ENCODE results near the gene KRT76. TPM values are rescaled to one million over a fixed set of nuclear protein-coding genes. Genes with fewer than 3 reads are reported as not detected.
"Not testable (repeated sequence)": the region's sequence is repeated elsewhere in the genome, so short reads cannot be mapped to it uniquely, and the experiment has no call there.

KRT76 gene
- total RNA-seq, 1 donor from 2014 or later: not detected

DNA sequence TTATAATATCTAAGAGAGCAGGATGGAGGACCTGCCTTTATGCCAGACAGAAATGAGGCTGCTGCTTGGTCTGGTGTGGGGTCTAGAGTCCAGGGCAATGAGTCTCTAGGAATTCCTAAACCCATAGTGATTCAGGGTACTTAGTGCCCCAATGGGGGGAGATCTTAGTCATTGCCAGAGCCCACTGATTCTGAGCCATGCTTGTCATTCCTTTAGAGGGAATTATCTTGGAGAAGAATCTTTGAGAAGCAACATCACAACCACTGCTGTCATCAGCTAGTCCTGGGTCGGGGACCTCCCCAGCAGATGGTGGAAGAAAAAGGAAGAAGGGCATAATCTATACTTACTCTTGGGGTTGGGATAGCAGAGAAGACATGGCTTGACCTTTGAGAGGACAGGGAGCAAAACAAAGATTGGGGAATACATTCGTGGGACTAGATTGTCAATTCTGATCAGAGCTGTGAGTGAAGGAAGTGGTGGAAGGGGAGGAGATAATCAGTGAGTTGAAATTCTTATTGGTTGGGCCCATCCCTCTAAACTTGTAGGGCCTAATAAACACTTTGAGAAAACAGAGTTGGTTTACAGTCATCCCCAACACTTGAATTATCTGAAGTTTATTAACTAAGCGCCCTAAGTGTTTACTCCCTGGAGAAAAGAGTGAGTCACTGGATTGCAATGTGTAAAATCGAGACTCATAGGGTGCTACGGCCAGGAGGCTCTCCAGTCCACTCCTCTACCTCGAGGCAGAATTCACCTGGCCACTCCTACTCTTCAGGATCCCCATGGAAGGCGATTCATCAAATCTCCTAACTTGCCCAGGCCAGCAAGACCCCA lies 21.7 kb upstream of the KRT76 start:
- intact Hi-C loops (cut with micrococcal nuclease): no loop called here
- Mint-ChIP-seq H3K9me3 (no peaks in the 10 kb centered on the region), H3K4me3 (ENCODE audit: low read depth) (no peak overlapping the region), H3K36me3 (ENCODE audit: low read depth) (no peaks in the 10 kb centered on the region), H3K27me3 (ENCODE audit: low read depth) (no peaks in the 10 kb centered on the region), H3K4me1 (ENCODE audit: low read depth) (peaks cover 11% of the 10 kb centered on the region), H3K27ac (no peak overlapping the region)
- no peak for DNase-seq (ENCODE audit: low spot score)

DNA sequence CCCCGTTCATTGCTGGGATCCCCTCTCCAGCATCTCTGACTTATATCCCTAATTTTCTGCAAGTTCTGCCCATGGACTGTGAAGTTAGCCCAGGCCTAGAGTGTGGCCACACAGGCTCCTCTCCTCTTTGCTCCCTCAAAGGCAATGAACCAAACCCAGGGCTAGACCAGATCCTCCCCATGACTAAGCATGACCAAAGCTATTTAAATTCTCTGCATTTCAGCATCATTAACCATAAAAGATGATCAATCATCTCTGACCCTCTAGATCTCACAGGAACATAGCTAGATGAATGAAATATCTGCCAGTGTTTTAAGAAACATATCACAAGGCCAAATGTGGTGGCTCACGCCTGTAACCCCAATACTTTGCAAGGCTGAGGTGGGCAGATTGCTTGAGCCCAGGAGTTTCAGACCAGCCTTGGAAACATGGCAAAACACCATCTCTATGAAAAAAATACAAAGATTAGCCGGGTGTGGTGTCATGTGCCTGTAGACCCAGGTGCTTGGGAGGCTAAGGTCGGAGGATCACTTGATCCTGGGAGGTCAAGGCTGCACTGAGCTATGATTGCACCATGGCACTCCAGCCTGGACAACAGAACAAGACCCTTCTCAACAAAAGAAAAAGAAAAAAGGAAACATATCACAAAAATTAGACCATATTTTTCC lies 21.0 kb upstream of the KRT76 start:
- intact Hi-C loops (cut with micrococcal nuclease): no loop called here
- Mint-ChIP-seq H3K36me3 (ENCODE audit: low read depth) (no peaks in the 10 kb centered on the region), H3K27me3 (ENCODE audit: low read depth) (no peaks in the 10 kb centered on the region), H3K27ac (no peak overlapping the region), H3K4me1 (ENCODE audit: low read depth) (peaks cover 16% of the 10 kb centered on the region), H3K4me3 (ENCODE audit: low read depth) (no peak overlapping the region), H3K9me3 (no peaks in the 10 kb centered on the region)
- no peak for DNase-seq (ENCODE audit: low spot score)

DNA sequence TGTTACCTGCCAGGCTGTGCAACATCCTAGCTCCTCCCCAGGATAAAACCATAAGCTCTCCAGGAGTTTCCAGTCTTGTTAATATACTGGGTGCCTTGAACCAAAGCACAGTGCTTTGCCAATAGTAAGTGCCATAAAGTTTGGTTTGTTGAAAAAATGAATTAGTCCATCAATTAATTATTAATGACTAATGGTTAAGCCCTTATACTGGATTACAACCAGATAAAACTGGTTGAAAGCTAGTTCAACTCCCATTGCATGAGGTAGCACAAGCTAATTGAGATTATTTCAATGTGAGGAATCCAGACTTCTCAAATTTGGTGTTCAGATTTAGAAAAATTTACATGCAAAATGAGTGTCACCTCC lies 20.4 kb upstream of the KRT76 start:
- no peaks in the 10 kb centered on the region for H3K36me3 Mint-ChIP-seq (ENCODE audit: low read depth)
- no peaks in the 10 kb centered on the region for H3K9me3 Mint-ChIP-seq
- H3K4me3 Mint-ChIP-seq (ENCODE audit: low read depth): no peak overlapping the region
- H3K27me3 Mint-ChIP-seq (ENCODE audit: low read depth): no peaks in the 10 kb centered on the region
- no peak overlapping the region for H3K27ac Mint-ChIP-seq
- no peak for DNase-seq (ENCODE audit: low spot score)
- peaks cover 22% of the 10 kb centered on the region for H3K4me1 Mint-ChIP-seq (ENCODE audit: low read depth)
- intact Hi-C loops (cut with micrococcal nuclease): no loop called here

DNA sequence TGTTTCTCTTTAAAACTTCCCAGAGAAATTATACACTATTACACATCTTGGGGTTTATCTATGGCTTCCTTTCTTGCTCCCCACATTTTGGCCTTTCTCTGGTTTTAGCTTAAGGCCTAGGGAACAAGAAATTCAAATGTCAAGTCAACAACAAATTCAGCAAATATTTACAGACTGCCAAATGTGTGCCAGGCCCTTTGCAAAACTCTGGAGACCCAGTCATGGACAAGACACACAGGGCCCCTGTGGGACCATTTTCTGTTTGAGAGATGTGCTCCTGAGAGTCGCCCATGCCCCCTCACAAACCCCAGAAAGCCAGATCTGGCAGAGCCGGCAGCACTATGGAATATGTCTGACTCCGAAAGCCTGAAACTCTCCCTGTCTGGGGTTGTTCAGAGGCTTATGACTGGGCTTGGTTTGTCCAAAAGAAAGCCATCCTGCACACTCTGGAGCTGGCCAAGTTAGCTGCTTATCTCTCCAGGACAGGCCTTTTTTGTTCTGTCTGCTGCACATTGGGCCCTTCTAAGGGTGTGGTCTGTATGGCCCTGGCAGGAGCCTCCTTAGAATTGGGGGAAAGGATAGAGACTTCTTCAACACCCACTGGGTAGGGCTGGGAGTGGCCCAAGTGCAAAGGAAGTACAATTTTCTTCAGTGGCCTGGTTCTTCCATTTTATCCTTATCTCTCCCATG lies 19.8 kb upstream of the KRT76 start:
- DNase-seq (ENCODE audit: low spot score): no peak
- Mint-ChIP-seq H3K4me3 (ENCODE audit: low read depth) (no peak overlapping the region), H3K4me1 (ENCODE audit: low read depth) (peaks cover 24% of the 10 kb centered on the region), H3K36me3 (ENCODE audit: low read depth) (no peaks in the 10 kb centered on the region), H3K27ac (no peak overlapping the region), H3K27me3 (ENCODE audit: low read depth) (no peaks in the 10 kb centered on the region), H3K9me3 (no peaks in the 10 kb centered on the region)
- intact Hi-C loops (cut with micrococcal nuclease): no loop called here

DNA sequence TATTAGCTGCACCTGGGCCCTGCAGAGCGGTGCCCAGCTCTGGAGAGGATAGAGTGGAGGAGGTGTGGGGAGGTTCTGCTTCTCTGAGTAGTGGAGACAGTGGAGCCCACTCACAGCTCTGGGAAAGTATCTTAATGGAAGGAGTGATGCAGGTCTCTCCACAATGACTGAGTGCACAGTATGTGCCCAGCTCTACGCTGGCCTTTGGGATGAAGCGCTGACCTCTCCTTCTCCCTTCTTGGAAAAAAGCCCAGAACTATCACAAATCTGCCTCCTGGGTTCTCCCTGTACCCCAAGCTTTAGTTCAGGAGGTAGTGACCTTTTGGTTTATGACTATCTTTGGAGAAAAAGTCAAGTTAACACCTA lies 19.3 kb upstream of the KRT76 start:
- intact Hi-C loops (cut with micrococcal nuclease): no loop called here
- H3K9me3 Mint-ChIP-seq: no peaks in the 10 kb centered on the region
- H3K4me3 Mint-ChIP-seq (ENCODE audit: low read depth): no peak overlapping the region
- H3K27me3 Mint-ChIP-seq (ENCODE audit: low read depth): peaks cover 2% of the 10 kb centered on the region
- DNase-seq (ENCODE audit: low spot score): no peak
- H3K4me1 Mint-ChIP-seq (ENCODE audit: low read depth): peaks cover 28% of the 10 kb centered on the region
- H3K27ac Mint-ChIP-seq: no peak overlapping the region
- no peaks in the 10 kb centered on the region for H3K36me3 Mint-ChIP-seq (ENCODE audit: low read depth)

DNA sequence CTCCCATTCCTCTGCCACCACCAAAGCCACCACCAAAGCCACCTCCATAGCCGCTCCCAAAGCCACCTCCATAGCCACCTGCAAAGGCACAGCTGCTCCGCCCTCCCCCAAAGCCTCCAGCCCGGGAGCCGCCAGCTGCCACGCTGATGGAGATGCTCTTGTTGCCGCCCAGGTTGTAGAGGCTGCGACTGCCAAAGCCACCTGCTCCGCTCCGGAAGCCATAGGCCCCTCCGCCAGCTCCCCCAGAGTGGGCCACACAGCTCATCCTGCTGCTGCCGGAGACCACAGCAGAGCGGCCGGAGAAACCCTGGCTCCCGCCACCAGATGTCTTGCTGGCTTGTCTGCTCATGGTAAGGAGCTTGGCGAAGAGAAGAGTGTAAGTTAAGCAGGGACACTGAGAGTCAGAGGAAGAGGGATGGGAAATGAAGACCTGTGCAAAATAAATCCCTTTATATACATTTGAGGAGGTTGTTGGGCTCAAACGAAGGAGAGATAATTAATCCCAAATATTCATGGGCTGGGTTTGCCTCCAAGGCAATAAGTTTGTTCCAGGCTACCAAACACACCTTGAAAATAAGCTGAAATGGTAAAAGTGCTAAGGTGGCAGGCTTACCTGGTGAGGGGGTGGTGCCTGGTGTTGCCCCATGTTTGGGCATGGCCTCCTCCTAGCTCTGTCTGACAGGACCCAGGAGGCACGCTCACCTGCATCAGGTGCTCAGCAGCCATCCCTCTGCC lies 18.7 kb upstream of the KRT76 start, which contains the start of gene KRT3:
KRT3 (minus strand) TSS at position 424 of the 735 bp plus-strand sequence; CDS start at position 349, 75 bp downstream.
- intact Hi-C loops (cut with micrococcal nuclease): no loop called here
- Mint-ChIP-seq H3K27me3 (ENCODE audit: low read depth) (peaks cover 3% of the 10 kb centered on the region), H3K36me3 (ENCODE audit: low read depth) (no peaks in the 10 kb centered on the region), H3K27ac (no peak within 1 kb of the TSS), H3K9me3 (no peaks in the 10 kb centered on the region), H3K4me3 (ENCODE audit: low read depth) (no peak within 1 kb of the TSS), H3K4me1 (ENCODE audit: low read depth) (peaks cover 28% of the 10 kb centered on the region)
- no peak for DNase-seq (ENCODE audit: low spot score)

DNA sequence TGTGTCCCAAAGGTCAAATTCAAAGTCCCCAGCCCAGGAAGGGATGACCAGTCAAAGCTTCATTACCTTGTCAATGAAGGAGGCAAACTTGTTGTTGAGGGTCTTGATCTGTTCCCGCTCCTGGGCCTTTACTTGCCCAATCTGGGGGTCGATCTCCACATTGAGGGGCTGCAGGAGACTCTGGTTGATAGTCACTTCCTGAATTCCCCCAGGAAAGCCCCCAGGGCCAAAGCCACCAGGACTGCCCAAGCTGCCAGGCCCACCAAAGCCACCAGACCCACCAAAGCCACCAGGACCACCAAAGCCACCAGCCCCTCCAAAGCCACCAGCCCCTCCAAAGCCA lies 18.2 kb upstream of the KRT76 start:
- not testable (repeated sequence) for H3K36me3 Mint-ChIP-seq (ENCODE audit: low read depth); H3K4me3 Mint-ChIP-seq (ENCODE audit: low read depth)

DNA sequence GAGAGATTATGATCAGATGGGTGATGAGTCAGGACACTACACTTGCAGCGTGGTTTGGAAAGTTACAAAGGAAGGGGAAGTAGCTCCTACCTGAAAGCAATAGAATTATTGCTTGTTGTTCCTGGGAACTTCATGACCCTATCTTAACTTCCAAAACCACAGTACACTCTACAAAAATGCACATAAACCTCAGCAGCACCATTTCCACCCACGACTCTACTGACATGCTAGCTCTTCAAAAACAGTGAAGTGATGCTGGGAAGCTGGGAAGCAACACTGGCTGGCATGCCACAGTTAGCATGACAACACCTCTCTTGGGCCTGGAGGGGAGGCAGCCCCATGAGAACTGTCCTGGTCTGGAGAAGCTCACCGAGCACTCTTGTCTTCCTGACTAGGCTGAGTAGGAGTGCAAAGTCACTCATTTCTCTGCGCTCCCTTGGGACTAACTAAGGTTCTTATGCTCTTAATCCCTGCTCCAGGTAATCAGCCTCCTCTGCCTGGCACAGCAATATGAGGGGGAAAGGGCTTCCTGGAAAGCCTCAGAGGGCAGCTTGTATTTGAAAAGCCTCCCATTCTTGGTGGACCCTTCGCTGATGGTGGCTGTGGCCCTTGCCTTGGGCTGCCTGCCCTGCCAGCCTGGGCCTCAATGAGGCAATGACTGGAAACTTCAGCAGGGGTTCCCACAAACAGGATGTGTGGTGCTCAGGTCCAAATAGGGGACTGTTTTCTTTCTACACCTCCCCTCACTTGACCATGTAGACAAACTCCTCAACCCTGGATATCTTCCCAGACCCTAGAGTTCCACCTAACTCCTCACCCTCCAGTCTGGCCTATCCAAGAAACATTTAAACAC lies 17.6 kb upstream of the KRT76 start:
- H3K27me3 Mint-ChIP-seq (ENCODE audit: low read depth): peaks cover 12% of the 10 kb centered on the region
- H3K9me3 Mint-ChIP-seq: no peaks in the 10 kb centered on the region
- H3K4me1 Mint-ChIP-seq (ENCODE audit: low read depth): peaks cover 28% of the 10 kb centered on the region
- H3K4me3 Mint-ChIP-seq (ENCODE audit: low read depth): no peak overlapping the region
- H3K27ac Mint-ChIP-seq: no peak overlapping the region
- DNase-seq (ENCODE audit: low spot score): no peak
- intact Hi-C loops (cut with micrococcal nuclease): no loop called here
- no peaks in the 10 kb centered on the region for H3K36me3 Mint-ChIP-seq (ENCODE audit: low read depth)

More for the DNA sequence above, 18.2 kb upstream of the KRT76 start:
- H3K27ac Mint-ChIP-seq; DNase-seq (ENCODE audit: low spot score); H3K27me3 Mint-ChIP-seq (ENCODE audit: low read depth); H3K9me3 Mint-ChIP-seq; intact Hi-C loops (cut with micrococcal nuclease): not testable (repeated sequence)
- H3K4me1 Mint-ChIP-seq (ENCODE audit: low read depth): peaks cover 28% of the 10 kb centered on the region

DNA sequence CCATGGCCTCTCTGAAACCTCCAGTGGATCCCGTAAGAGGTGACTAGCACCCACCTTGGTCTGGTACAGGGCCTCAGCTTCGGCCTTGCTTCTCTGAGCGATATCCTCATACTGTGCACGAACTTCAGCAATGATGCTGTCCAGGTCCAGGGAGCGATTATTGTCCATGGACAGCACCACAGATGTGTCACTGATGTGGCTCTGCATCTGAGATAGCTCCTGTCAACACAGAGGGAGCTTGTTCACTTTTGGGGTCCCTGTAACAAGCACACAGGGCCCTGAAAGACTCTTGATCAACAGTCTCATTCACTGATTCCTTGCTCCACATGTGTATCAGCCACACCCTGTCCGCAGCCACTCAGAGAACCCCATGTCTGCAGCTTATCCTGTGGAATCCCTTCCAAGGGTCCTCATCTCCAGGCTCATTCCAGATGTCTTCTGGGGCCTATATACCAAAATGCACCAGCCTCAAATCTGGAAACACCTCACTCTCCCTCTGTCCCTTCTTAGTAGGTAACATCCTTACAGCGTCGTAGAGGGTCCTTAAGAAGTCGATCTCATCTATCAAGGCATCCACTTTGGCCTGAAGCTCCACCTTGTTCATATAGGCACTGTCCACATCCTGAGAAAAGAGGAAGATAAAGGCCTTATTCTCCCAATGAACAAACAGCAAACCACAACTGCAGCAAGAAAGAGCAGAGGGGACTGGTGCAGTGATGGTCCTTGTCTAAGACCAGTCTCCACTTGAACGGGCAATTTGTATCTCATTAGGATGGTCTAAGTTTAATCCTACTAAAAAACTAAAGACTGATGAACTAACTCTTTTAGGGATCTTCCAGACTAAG lies 15.3 kb upstream of the KRT76 start:
- Mint-ChIP-seq H3K9me3 (no peaks in the 10 kb centered on the region), H3K36me3 (ENCODE audit: low read depth) (no peaks in the 10 kb centered on the region), H3K27me3 (ENCODE audit: low read depth) (peaks cover 26% of the 10 kb centered on the region), H3K4me3 (ENCODE audit: low read depth) (no peak overlapping the region), H3K27ac (no peak overlapping the region), H3K4me1 (ENCODE audit: low read depth) (peaks cover 28% of the 10 kb centered on the region)
- intact Hi-C loops (cut with micrococcal nuclease): no loop called here
- no peak for DNase-seq (ENCODE audit: low spot score)

DNA sequence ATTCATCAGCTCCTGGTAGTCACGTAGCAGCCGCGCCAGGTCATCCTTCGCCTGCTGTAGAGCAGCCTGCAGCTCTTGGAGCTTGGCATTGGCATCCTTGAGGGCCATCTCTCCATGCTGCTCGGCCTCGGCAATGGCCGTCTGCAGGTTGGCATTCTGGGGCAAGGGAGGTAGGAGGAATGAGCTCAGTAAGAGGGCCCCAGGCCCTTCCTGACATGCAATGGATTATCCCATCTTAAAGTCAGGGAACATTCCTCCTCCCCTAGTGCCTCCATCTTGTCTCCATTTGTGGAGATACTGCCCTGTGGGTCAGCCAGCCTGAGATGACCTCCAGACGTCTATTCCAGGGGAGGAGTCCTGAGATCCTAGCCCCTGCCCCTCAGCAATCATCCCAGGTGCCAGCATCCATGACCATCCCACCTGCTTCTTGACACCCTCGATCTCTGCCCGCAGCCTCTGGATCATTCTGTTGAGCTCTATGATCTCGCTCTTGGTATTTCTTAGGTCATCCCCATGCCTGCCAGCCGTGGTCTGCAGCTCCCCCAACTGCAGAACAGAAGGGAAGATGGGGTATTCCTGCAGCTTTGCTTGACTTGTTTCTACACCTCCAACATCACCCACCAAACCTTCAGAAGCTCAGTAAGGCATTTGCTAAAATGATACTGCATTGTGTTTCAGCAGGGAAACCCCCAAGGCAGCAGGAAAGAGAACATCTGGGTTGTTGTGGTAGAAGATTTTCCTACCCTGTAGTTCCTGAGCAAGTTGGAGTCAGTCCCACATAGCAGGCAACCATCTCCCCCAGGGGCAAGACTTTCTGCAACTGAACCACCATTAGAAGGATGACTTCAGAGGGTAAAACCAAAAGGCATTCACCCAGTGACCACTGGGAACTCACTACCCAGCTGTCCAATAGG lies 14.4 kb upstream of the KRT76 start:
- H3K4me3 Mint-ChIP-seq (ENCODE audit: low read depth): no peak overlapping the region
- intact Hi-C loops (cut with micrococcal nuclease): no loop called here
- peaks cover 28% of the 10 kb centered on the region for H3K4me1 Mint-ChIP-seq (ENCODE audit: low read depth)
- H3K27me3 Mint-ChIP-seq (ENCODE audit: low read depth): peaks cover 29% of the 10 kb centered on the region
- no peak for DNase-seq (ENCODE audit: low spot score)
- no peaks in the 10 kb centered on the region for H3K9me3 Mint-ChIP-seq
- H3K27ac Mint-ChIP-seq: no peak overlapping the region
- no peaks in the 10 kb centered on the region for H3K36me3 Mint-ChIP-seq (ENCODE audit: low read depth)
